HEK293T (cell line): ENCODE measurements around the gene LRRC72.

Experiments
- BHLHE40 ChIP-seq: fragments of 450-650 bp; IDR thresholded peaks from 2 replicates; pipeline ENCODE4 v1.6.1; 2016; ENCODE audit warnings: mild to moderate bottlenecking, moderate library complexity, borderline replicate concordance
- FOXK2 ChIP-seq: fragments of 450-650 bp; IDR thresholded peaks from 2 replicates; pipeline ENCODE4 v1.6.1; 2016; ENCODE audit warnings: mild to moderate bottlenecking
- HDGF ChIP-seq: fragments of 450-650 bp; IDR thresholded peaks from 2 replicates; pipeline ENCODE4 v1.6.1; 2017; ENCODE audit warnings: antibody characterized with exemption, borderline replicate concordance
- SUZ12 ChIP-seq: fragments of 450-650 bp; IDR thresholded peaks from 2 replicates; pipeline ENCODE4 v1.6.1; 2016; ENCODE audit warnings: mild to moderate bottlenecking

DNA sequence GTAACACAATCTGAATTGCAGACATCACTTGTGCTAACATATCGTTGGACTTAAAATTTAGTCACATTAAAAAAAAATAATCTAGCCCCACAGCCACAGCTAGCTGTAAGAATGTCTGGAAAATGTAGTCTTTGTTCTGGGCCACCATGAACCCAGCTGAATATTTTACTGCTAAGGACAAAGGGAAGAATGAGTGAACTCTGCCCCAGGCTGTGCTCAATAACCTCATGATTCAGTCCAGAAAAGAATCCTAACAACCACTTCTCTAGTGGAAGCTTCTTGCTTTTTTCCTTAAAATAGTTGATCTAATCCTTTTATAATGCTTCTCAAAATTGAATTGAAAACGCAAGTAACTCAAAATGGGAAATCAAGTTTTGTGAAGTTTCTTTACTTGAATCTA, 35.5 kb upstream of the LRRC72 start:
- TF ChIP-seq HDGF (no peak), BHLHE40 (no peak), SUZ12 (no peak), FOXK2 (no peak)
